ENCODE results near the gene BBOF1. TPM values are rescaled to one million over a fixed set of nuclear protein-coding genes. Genes with fewer than 3 reads are reported as not detected.

Gene BBOF1
- total and polyA plus RNA-seq, 9 of the 15 experiments (the other 6 are each of a cell fraction or from before 2014, with no cell fraction given), result 1.3 to 4.9 (median 4.2) TPM

- Histone ChIP-seq H2AFZ (ENCODE audit: low read depth, low read length) (peak overlapping the region; percentile 92), H4K20me1 (replicated peaks; ENCODE audit: control insufficient read depth, insufficient read depth, low read length) (no peaks in the 10 kb centered on the region), H3K9me1 (ENCODE audit: control insufficient read depth, insufficient read depth, low read length) (no peaks in the 10 kb centered on the region), H3K36me3 (ENCODE audit: control insufficient read depth, insufficient read depth, low read length) (no peaks in the 10 kb centered on the region), H3K9me3 (replicated peaks; ENCODE audit: control insufficient read depth, insufficient read depth, low read depth, low read length) (no peaks in the 10 kb centered on the region), H3K27ac (ENCODE audit: extremely low read depth, low read depth, low read length) (peak overlapping the region; percentile 70), H3K79me2 (ENCODE audit: control insufficient read depth, insufficient read depth, low read length) (peaks cover 25% of the 10 kb centered on the region), H3K9ac (ENCODE audit: insufficient read depth in 1 of 2, low read depth in 2 of 2, low read length in 2 of 2) (peak overlapping the region; percentile 81 to 96), H3K4me1 (replicated peaks in 1 of 2; ENCODE audit: control insufficient read depth in 2 of 2, insufficient read depth in 2 of 2, low read length in 2 of 2) (peaks cover 6 to 10% of the 10 kb centered on the region in 2 experiments; a peak in 3 of 5 replicates), H3K4me3 (peak overlapping the region; percentile 90), H3K4me2 (ENCODE audit: insufficient read depth, low read length) (peak overlapping the region; percentile 93), H3K27me3 (ENCODE audit: control insufficient read depth in 2 of 2, insufficient read depth in 2 of 2, low read length in 2 of 2) (no peaks in the 10 kb centered on the region)
- CTCF ChIA-PET (ENCODE audit: low intra/inter-chr PET ratio), result no interaction called here
- DNase-seq (ENCODE audit: extremely low read depth in 1 of 4, low spot score in 3 of 4) (peak in 1 of 4 experiments; percentile 8), FAIRE-seq (no peak), ATAC-seq (peak; percentile 37)
- intact Hi-C loops (cut with micrococcal nuclease) (no loop called here), in situ Hi-C loops (cut with MboI) (no loop called here)
- no TSS peak for BruUV-seq (replicated peaks)
- POLR2A ChIA-PET, result interaction anchor here (0.6 to 1.8 kb wide), 2 partner anchors 11 to 176 kb away, joined by 3 to 7 read pairs; no protein-coding TSS in a partner anchor
- whole genome bisulfite sequencing (ENCODE audit: insufficient coverage, low coverage, missing lambda C conversion rate), result 3% methylated on average over 5 of the region's 15 CpGs
- TF ChIP-seq SREBF1 (IDR thresholded peaks at IDR 0.05; ENCODE audit: borderline replicate concordance, low read depth, low read length) (no peak), NFRKB (IDR thresholded peaks at IDR 0.05; ENCODE audit: low read depth) (0 out of 2 replicates have a peak, but pooled peaks have one; percentile 28), MIER1 (IDR thresholded peaks at IDR 0.05; ENCODE audit: low read depth) (0 out of 2 replicates have a peak, but pooled peaks have one; percentile 20), ZNF263 (CRISPR knock-in tag; IDR thresholded peaks at IDR 0.05; ENCODE audit: borderline replicate concordance) (no peak), ARID2 (IDR thresholded peaks at IDR 0.05) (no peak), FOXO4 (CRISPR knock-in tag; IDR thresholded peaks at IDR 0.05) (no peak), BMI1 (IDR thresholded peaks at IDR 0.05; ENCODE audit: low read length) (no peak), POU5F1 (IDR thresholded peaks at IDR 0.05; ENCODE audit: borderline replicate concordance, low read depth, low read length, partially characterized antibody) (no peak), ZBTB40 (IDR thresholded peaks at IDR 0.05) (peak; percentile 18; the same call in 1 of the 2 replicates), ZBTB40 (CRISPR knock-in tag; IDR thresholded peaks at IDR 0.05) (no peak), SMARCE1 (IDR thresholded peaks at IDR 0.05) (0 out of 2 replicates have a peak, but pooled peaks have one; percentile 21), ELF4 (CRISPR knock-in tag; IDR thresholded peaks at IDR 0.05) (0 out of 2 replicates have a peak, but pooled peaks have one; percentile 26), CAMTA2 (CRISPR knock-in tag; conservative IDR thresholded peaks at IDR 0.05) (no peak)
These were observed 64.7 kb downstream of the BBOF1 start for GRCh38 chr14:74083784-74084276.

Data from K562 (cell line).